HCT116 (cell line): ENCODE data around the gene SNX19. TPM values are rescaled to one million over a fixed set of nuclear protein-coding genes. Genes with fewer than 3 reads are reported as not detected.

Source experiments
- ATAC-seq: fragments of 200-7000 bp; cut with Tn5 transposase; 2 replicates; pipeline ENCODE4 v1.9.1; 2020; ENCODE audit warnings: mild to moderate bottlenecking, moderate library complexity
- BruUV-seq: library from RNA; stranded (reverse); fragments of 400-500 nt; replicated peaks from 2 replicates; lab custom pipeline; 2021; lab: Mats Ljungman, UMichigan
- CTCF ChIA-PET: fragments of 300-600 bp; sonication (Branson Sonifier 250); formaldehyde crosslinking; loops from one replicate; lab custom pipeline; 2021; ENCODE audit warnings: antibody characterized with exemption; lab: Charles Lee
- POLR2A ChIA-PET: fragments of 300-600, 350-600 bp; sonication (Branson Sonifier 250); formaldehyde crosslinking; loops from one replicate; lab custom pipeline; 2021; ENCODE audit warnings: antibody characterized with exemption; lab: Charles Lee
- RAD21 ChIA-PET, 2 experiments: fragments of 300-600 bp; sonication (Branson Sonifier 250); formaldehyde crosslinking; loops; one replicate each; lab custom pipeline; 2023; ENCODE audit warnings: low total read pairs in 2 of 2; ENCODE audit not compliant: uncharacterized antibody in 2 of 2, unreplicated experiment in 2 of 2, low non-redundant PET in 1 of 2; lab: Charles Lee
- DNase-seq: peaks from one replicate; pipeline ENCODE4 v3.0.0-alpha.2; 2010; ENCODE audit warnings: low read depth, low spot score
- H2AFZ ChIP-seq: fragments of 200-600 bp; shearing (Covaris generic), sonication (generic); 2 replicates; pipeline ENCODE4 v1.6.1; 2017; ENCODE audit warnings: low read depth, mixed run types, mixed read lengths, antibody characterized with exemption, low read length; ENCODE audit not compliant: poor library complexity, severe bottlenecking
- H3K27ac ChIP-seq: 2 replicates; pipeline ENCODE4 v1.5.1; 2012; ENCODE audit warnings: low read depth, low read length
- H3K27me3 ChIP-seq: fragments of 200-600 bp; sonication (generic); 2 replicates; pipeline ENCODE4 v1.6.1; 2016; ENCODE audit warnings: mixed run types, low read length, mixed read lengths; ENCODE audit not compliant: insufficient read depth
- H3K36me3 ChIP-seq, 2 experiments: fragments of 200-500 bp in 1 of 2; fragments of 200-600 bp in 1 of 2; sonication (Bioruptor generic) in 1 of 2; sonication (generic) in 1 of 2; 2 replicates each; pipeline versions ENCODE4 v1.5.1 to v1.6.1; 2014 to 2016; ENCODE audit warnings: low read length in 2 of 2, inconsistent platforms in 1 of 2, mixed read lengths in 1 of 2, mixed run types in 1 of 2; ENCODE audit not compliant: insufficient read depth in 2 of 2, control insufficient read depth in 1 of 2
- H3K4me1 ChIP-seq, 2 experiments: fragments of 200-600 bp in 1 of 2; sonication (generic) in 1 of 2; 2 replicates each; pipeline versions ENCODE4 v1.5.1 to v1.6.1; 2012 to 2017; ENCODE audit warnings: low read length in 2 of 2, inconsistent platforms in 1 of 2, mild to moderate bottlenecking in 1 of 2, mixed read lengths in 1 of 2, mixed run types in 1 of 2, moderate library complexity in 1 of 2; ENCODE audit not compliant: insufficient read depth in 2 of 2, control insufficient read depth in 1 of 2
- H3K4me2 ChIP-seq: fragments of 200-600 bp; sonication (generic); 2 replicates; pipeline ENCODE4 v1.6.1; 2017; ENCODE audit warnings: mixed run types, low read length, mixed read lengths
- H3K4me3 ChIP-seq, 2 experiments: fragments of 200-600 bp in 1 of 2; sonication (generic) in 1 of 2; replicated peaks in 1 of 2; 2 replicates each; pipeline ENCODE4 v1.5.1; 2011 to 2016; ENCODE audit warnings: low read length in 2 of 2, control low read depth in 1 of 2, low read depth in 1 of 2, mild to moderate bottlenecking in 1 of 2, mixed read lengths in 1 of 2, mixed run types in 1 of 2
- H3K79me2 ChIP-seq: fragments of 200-600 bp; sonication (generic); 2 replicates; pipeline ENCODE4 v1.6.1; 2017; ENCODE audit warnings: mild to moderate bottlenecking, mixed run types, low read length, moderate library complexity, mixed read lengths; ENCODE audit not compliant: insufficient read depth
- H3K9ac ChIP-seq: fragments of 200-600 bp; sonication (generic); 2 replicates; pipeline ENCODE4 v1.6.1; 2016; ENCODE audit warnings: low read length, mixed read lengths
- H3K9me2 ChIP-seq: fragments of 200-600 bp; sonication (generic), shearing (Covaris generic); 2 replicates; pipeline ENCODE4 v1.6.1; 2017; ENCODE audit warnings: mixed run types, mild to moderate bottlenecking, moderate library complexity; ENCODE audit not compliant: insufficient read depth
- H3K9me3 ChIP-seq, 2 experiments: fragments of 200-500 bp in 1 of 2; fragments of 200-600 bp in 1 of 2; sonication (Bioruptor generic) in 1 of 2; sonication (generic) in 1 of 2; 2 replicates each; pipeline ENCODE4 v1.6.1; 2014 to 2017; ENCODE audit warnings: low read length in 2 of 2, mixed read lengths in 2 of 2, inconsistent platforms in 1 of 2, low read depth in 1 of 2, mild to moderate bottlenecking in 1 of 2, mixed run types in 1 of 2, moderate library complexity in 1 of 2; ENCODE audit not compliant: control insufficient read depth in 1 of 2, insufficient read depth in 1 of 2
- H4K20me1 ChIP-seq: fragments of 200-600 bp; sonication (generic), shearing (Covaris generic); 2 replicates; pipeline ENCODE4 v1.6.1; 2017; ENCODE audit warnings: mixed run types, mild to moderate bottlenecking, moderate library complexity; ENCODE audit not compliant: insufficient read depth
- CEBPB ChIP-seq: IDR thresholded peaks from 2 replicates; pipeline ENCODE4 v1.6.1; 2012; ENCODE audit warnings: low read depth
- EGR1 ChIP-seq: IDR thresholded peaks from 2 replicates; pipeline ENCODE4 v1.6.1; 2012; ENCODE audit warnings: low read depth
- ELF1 ChIP-seq: IDR thresholded peaks from 2 replicates; pipeline ENCODE4 v1.6.1; 2012; ENCODE audit warnings: low read depth, borderline replicate concordance
- EZH2 ChIP-seq: fragments of 200-600 bp; sonication (generic); IDR thresholded peaks from 2 replicates; pipeline ENCODE4 v1.6.1; 2017; ENCODE audit warnings: antibody characterized with exemption, mixed run types
- FOSL1 ChIP-seq: IDR thresholded peaks from 2 replicates; pipeline ENCODE4 v1.6.1; 2012; ENCODE audit warnings: low read depth
- JUND ChIP-seq: IDR thresholded peaks from 2 replicates; pipeline ENCODE4 v1.6.1; 2012
- POLR2A ChIP-seq: IDR thresholded peaks from 2 replicates; pipeline ENCODE4 v1.7.0; 2011; ENCODE audit warnings: borderline replicate concordance; ENCODE audit not compliant: insufficient read depth, insufficient read length; ENCODE audit errors: extremely low read depth
- RAD21 ChIP-seq: IDR thresholded peaks from 2 replicates; pipeline ENCODE4 v1.6.1; 2012; ENCODE audit warnings: low read depth, mild to moderate bottlenecking
- SIN3A ChIP-seq: IDR thresholded peaks from 2 replicates; pipeline ENCODE4 v1.6.1; 2012; ENCODE audit warnings: low read depth
- SP1 ChIP-seq: IDR thresholded peaks from 2 replicates; pipeline ENCODE4 v1.6.1; 2012; ENCODE audit warnings: low read depth
- ZNF274 ChIP-seq: fragments of 200-500 bp; sonication (Bioruptor generic); IDR thresholded peaks from 2 replicates; pipeline ENCODE4 v1.6.1; 2014; ENCODE audit warnings: mild to moderate bottlenecking, low read depth, low read length, inconsistent platforms
- intact Hi-C: fragments of 100-400 bp; cut with micrococcal nuclease; formaldehyde crosslinking; loops from 2 replicates; pipeline ENCODE4 v1.10.0; 2022
- total RNA-seq: library from RNA; stranded (reverse); gene quantifications from one replicate; pipeline ENCODE4 v1.2.1, GENCODE V29; 2021; ENCODE audit not compliant: unreplicated experiment
- TF ChIP-seq, protein P1 (sequence below): IDR thresholded peaks from 2 replicates; pipeline ENCODE4 v1.6.1; 2012; ENCODE audit warnings: low read depth
- TF ChIP-seq, protein P2 (sequence below): IDR thresholded peaks from 2 replicates; pipeline ENCODE4 v1.6.1; 2012
- TF ChIP-seq, protein P3 (sequence below): IDR thresholded peaks from 2 replicates; pipeline ENCODE4 v1.6.1; 2011; ENCODE audit warnings: mild to moderate bottlenecking, low read length, moderate library complexity; ENCODE audit not compliant: insufficient replicate concordance; ENCODE audit errors: extremely low read depth

Gene SNX19
- total RNA-seq, 1 experiment from 2014 or later: 25.2 TPM

- TF ChIP-seq, protein P1, sequence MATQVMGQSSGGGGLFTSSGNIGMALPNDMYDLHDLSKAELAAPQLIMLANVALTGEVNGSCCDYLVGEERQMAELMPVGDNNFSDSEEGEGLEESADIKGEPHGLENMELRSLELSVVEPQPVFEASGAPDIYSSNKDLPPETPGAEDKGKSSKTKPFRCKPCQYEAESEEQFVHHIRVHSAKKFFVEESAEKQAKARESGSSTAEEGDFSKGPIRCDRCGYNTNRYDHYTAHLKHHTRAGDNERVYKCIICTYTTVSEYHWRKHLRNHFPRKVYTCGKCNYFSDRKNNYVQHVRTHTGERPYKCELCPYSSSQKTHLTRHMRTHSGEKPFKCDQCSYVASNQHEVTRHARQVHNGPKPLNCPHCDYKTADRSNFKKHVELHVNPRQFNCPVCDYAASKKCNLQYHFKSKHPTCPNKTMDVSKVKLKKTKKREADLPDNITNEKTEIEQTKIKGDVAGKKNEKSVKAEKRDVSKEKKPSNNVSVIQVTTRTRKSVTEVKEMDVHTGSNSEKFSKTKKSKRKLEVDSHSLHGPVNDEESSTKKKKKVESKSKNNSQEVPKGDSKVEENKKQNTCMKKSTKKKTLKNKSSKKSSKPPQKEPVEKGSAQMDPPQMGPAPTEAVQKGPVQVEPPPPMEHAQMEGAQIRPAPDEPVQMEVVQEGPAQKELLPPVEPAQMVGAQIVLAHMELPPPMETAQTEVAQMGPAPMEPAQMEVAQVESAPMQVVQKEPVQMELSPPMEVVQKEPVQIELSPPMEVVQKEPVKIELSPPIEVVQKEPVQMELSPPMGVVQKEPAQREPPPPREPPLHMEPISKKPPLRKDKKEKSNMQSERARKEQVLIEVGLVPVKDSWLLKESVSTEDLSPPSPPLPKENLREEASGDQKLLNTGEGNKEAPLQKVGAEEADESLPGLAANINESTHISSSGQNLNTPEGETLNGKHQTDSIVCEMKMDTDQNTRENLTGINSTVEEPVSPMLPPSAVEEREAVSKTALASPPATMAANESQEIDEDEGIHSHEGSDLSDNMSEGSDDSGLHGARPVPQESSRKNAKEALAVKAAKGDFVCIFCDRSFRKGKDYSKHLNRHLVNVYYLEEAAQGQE: no peak
These were observed 25.0 kb downstream of the SNX19 start (continued) for GRCh38 chr11:130891326-130891725.

DNA sequence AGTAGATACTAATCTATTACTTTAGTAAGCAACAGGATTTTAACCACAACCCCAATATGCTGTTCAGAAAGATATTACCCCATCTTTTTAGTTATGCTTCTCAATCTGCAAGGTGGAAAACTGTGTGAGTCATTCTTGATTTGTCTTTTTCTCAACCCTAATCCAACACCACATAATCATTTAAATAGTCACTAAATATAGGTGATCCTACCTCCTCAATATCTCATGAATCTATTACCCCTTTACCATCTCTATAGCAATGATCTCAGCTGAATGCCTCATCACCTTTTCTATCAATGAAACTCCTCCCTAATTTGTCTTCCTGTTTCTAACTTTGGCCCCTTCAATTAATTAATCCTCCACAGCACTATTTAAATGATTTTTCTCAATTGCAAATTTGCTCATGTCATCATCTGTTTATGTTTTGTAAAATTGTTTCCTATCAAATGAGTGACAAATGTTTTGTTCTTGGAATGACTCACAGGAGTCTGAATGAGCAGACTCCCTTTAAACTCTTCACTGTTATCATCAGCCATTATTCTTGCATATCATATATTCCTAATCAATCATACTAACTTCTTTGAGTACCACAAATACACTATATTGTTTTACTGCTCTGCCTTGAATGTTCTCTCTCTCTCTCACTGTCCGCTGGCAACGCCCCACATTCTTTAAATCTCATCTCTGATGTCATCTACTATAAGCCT is 26.1 kb downstream of the SNX19 start:
- H3K36me3 ChIP-seq: peaks cover 10 to 19% of the 10 kb centered on the region in 2 experiments; a peak in 2 of 4 replicates
- DNase-seq (no peak), ATAC-seq (no peak)
- H3K4me3 ChIP-seq: no peak overlapping the region
- H3K79me2 ChIP-seq: no peaks in the 10 kb centered on the region
- H4K20me1 ChIP-seq: no peaks in the 10 kb centered on the region
- TF ChIP-seq SP1 (no peak), ELF1 (no peak), EGR1 (no peak), JUND (no peak), CEBPB (no peak), FOSL1 (no peak), POLR2A (no peak), RAD21 (no peak), SIN3A (no peak), EZH2 (no peak), ZNF274 (no peak)
- TF ChIP-seq, protein P1: no peak
- TF ChIP-seq, protein P2, sequence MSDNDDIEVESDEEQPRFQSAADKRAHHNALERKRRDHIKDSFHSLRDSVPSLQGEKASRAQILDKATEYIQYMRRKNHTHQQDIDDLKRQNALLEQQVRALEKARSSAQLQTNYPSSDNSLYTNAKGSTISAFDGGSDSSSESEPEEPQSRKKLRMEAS: no peak
- TF ChIP-seq, protein P3, sequence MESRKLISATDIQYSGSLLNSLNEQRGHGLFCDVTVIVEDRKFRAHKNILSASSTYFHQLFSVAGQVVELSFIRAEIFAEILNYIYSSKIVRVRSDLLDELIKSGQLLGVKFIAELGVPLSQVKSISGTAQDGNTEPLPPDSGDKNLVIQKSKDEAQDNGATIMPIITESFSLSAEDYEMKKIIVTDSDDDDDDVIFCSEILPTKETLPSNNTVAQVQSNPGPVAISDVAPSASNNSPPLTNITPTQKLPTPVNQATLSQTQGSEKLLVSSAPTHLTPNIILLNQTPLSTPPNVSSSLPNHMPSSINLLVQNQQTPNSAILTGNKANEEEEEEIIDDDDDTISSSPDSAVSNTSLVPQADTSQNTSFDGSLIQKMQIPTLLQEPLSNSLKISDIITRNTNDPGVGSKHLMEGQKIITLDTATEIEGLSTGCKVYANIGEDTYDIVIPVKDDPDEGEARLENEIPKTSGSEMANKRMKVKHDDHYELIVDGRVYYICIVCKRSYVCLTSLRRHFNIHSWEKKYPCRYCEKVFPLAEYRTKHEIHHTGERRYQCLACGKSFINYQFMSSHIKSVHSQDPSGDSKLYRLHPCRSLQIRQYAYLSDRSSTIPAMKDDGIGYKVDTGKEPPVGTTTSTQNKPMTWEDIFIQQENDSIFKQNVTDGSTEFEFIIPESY: no peak
- H3K4me2 ChIP-seq: no peak overlapping the region
- ChIA-PET POLR2A (no interaction called here), CTCF (interaction anchor here (0.8 to 1.2 kb wide), 3 partner anchors 15 to 459 kb away, joined by 3 to 4 read pairs (median 3); no protein-coding TSS in a partner anchor), RAD21 (no interaction called here)
- no peaks in the 10 kb centered on the region for H3K27me3 ChIP-seq
- H3K9ac ChIP-seq: no peak overlapping the region
- no peaks in the 10 kb centered on the region for H3K9me3 ChIP-seq
- no TSS peak for BruUV-seq
- no peak overlapping the region for H2AFZ ChIP-seq
- H3K27ac ChIP-seq: no peak overlapping the region
- intact Hi-C loops: loop anchor here (10.0 kb wide), 1 partner anchor 675 kb away; no protein-coding TSS in a partner anchor
- no peaks in the 10 kb centered on the region for H3K4me1 ChIP-seq
- no peaks in the 10 kb centered on the region for H3K9me2 ChIP-seq
